LNCaP clone FGC (cell line): ENCODE measurements around the gene LHPP.

Experiments used
- DNase-seq: peaks from one replicate; pipeline ENCODE4 v3.0.0-alpha.2; 2011; ENCODE audit warnings: low read depth
- H3K4me3 ChIP-seq: 2 replicates; pipeline ENCODE4 v1.5.1; 2011; ENCODE audit warnings: mild to moderate bottlenecking, low read depth, low read length, control low read depth
- TF ChIP-seq, protein P1 (sequence below): IDR thresholded peaks from 2 replicates; pipeline ENCODE4 v1.5.1; 2012; ENCODE audit warnings: mild to moderate bottlenecking; ENCODE audit not compliant: control insufficient read depth, insufficient read depth; ENCODE audit errors: extremely low read depth

The LHPP gene

DNA sequence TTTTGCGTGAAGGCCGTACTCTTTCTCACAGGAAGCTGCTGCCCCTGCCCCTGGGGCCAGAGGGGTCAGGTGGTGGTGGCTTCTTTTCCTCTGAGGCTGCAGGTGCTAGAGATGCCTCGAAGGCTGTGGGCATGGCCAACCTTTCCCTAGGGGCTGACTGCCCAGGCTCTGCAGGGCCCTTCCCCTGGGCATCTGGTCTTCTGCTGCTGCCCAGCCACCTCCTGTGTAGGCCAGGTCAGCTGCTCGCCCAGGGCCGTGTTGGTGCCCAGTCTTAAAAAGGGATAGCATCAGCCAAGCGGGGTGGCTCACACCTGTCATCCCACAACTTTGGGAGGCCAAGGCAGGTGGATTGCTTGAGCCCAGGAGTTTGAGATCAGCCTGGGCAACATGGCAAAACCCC lies 168.2 kb downstream of the LHPP start:
- no peak for DNase-seq
- no peak overlapping the region for H3K4me3 ChIP-seq
- TF ChIP-seq, protein P1, sequence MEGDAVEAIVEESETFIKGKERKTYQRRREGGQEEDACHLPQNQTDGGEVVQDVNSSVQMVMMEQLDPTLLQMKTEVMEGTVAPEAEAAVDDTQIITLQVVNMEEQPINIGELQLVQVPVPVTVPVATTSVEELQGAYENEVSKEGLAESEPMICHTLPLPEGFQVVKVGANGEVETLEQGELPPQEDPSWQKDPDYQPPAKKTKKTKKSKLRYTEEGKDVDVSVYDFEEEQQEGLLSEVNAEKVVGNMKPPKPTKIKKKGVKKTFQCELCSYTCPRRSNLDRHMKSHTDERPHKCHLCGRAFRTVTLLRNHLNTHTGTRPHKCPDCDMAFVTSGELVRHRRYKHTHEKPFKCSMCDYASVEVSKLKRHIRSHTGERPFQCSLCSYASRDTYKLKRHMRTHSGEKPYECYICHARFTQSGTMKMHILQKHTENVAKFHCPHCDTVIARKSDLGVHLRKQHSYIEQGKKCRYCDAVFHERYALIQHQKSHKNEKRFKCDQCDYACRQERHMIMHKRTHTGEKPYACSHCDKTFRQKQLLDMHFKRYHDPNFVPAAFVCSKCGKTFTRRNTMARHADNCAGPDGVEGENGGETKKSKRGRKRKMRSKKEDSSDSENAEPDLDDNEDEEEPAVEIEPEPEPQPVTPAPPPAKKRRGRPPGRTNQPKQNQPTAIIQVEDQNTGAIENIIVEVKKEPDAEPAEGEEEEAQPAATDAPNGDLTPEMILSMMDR, result no peak

DNA sequence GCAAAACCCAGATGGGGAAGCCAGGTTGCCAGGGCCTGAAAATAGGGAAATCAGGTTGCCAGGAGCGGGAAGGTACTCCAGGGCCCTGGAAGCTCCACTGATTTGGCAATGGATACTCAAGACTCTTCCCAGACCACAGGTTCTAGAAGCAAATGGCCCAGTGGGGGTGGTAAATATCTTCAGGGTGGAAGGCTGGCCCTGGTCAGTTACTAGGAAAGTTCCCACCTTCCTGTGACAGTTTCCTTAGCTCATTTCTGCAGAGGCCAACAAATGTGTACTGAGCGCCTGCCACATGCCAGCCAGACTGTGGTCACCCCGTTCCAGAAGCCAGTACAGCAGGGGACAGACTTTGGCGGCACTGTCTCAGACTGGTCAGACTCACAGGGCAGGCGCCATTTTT lies 168.9 kb downstream of the LHPP start:
- no peak for DNase-seq
- TF ChIP-seq, protein P1, result no peak
- H3K4me3 ChIP-seq, result no peak overlapping the region

DNA sequence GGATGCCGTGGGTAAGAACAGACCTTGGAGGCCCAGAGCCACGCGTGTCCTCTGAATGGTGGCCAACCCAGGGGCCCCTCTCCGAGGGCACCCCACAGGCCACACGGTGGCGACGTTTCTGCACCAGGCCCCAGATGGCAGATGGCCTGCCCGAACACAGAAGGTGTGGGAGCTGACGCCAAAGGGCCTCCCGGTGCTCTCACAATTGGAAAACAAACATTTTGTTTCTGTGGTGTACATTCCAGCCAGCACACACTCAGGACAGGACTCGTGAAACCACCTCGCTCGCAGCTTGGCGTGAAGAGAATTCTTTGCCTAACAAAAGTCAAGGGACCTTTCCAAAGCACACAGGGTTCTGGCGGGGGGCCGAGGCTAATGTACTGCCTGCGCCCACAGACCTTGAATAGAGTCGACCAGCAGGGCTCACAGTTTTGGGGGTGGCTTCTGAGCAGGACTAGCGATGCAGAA lies 170.5 kb downstream of the LHPP start:
- H3K4me3 ChIP-seq, result no peak overlapping the region
- DNase-seq, result peak; percentile 89
- TF ChIP-seq, protein P1, result peak; percentile 64

DNA sequence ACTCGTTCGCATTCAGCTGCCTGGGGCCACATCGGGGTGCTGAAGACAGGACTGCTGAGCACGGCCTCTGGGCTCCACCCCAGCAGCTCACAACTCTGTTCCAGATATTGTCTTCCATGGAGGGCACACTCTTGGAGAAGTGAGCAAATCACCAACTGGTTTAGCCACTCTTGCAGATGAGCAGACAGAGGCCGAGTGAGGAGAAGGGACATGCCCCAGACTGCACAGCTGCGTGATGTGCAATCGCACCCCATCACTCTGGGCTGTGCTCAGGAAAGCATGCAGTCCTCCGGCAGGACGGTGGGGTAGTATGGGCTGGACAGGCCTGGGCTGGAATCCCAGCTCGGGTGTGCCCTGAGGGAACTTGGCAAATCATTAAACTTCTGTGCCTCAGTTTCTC lies 170.9 kb downstream of the LHPP start:
- H3K4me3 ChIP-seq, result no peak overlapping the region
- DNase-seq, result no peak
- TF ChIP-seq, protein P1, result no peak

DNA sequence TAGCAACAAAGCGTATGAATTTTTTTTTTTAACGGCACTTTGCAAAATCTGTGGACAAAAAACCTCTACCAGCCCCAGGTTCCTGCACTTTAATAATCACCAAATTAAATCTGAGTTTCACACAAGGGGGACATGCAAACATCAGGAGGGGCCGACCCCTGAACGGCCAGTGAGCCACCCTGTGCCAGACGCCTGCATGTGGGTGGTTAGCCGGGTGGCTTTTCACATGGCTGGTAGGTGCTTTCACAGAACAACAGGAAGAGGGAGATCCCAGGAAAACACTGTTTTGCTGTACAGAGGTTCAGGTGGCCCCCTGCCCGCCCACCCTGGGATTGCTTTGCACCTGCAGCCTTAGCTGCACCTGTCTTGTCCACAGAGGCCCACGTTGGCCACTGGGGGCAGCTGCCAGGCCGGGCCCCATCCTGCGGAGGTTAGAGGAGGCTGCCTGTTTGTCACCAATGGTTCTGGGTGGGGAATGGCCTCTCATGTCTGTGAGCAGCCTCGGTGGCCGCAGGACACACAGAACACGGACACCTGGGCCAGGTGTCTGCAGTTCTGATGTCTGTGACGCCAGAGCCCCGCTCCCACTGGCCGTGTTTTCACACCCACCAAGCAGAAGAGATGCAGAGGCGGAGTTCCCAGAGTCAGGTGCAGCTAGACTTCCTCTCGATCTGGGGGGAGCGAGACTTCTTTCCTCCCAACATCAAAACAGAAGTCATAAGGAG lies 174.8 kb downstream of the LHPP start:
- TF ChIP-seq, protein P1, result no peak
- no peak overlapping the region for H3K4me3 ChIP-seq
- no peak for DNase-seq

DNA sequence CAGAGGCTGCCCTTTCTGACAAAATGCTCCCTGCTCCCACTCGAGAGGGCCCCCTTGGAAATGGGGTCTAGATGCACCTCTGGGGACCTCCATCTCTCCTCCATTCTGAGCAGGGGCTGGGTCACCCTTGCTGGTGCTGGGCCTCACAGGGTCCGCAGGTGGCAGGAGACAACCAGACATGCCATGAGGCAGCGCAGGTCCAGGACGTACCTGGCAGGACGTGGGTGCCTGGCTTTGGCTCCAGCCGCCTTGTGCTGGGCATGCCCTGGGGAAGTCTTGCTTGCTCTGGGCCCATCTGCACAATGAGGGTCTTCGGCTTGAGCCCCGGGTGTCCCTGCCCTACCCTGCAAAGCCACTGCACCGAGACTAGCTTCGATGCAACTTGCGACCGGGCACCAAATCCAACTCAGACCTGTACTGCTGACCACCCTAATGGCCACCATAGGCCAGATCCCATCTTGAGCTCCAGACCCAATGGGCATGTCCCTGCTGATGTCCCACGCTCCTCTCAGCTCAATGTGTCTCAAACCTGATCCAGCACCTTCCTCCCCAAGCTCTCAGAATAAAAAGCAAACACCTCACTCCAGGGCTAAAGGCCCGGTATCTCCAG lies 175.6 kb downstream of the LHPP start:
- TF ChIP-seq, protein P1, result no peak
- no peak for DNase-seq

DNA sequence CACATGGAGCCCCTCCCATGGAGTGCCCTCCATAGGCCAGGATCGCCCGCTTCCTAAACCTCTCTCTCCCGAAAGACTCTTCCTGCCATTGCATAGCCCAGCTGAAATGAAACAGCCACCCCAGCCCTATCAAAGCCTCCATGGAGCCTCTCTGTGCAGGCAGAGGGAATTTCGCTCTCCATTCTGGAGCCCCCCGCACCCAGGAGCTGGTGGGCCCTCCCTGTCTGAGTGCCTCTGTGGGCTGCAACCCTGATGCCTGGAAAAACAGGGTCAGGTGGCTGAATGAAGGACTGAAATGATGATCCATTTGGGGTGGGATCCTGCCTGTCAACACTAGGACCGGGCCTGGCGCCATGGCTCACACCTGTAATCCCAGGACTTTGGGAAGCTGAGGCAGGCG lies 176.1 kb downstream of the LHPP start:
- no peak for DNase-seq
- TF ChIP-seq, protein P1, result no peak
- no peak overlapping the region for H3K4me3 ChIP-seq

More for the DNA sequence above, 175.6 kb downstream of the LHPP start:
- no peak overlapping the region for H3K4me3 ChIP-seq
